GM12872 (cell line): ENCODE results near the gene DUSP14.

Experiments
- CTCF ChIP-seq: IDR thresholded peaks from 3 replicates; pipeline ENCODE4 v1.5.1; 2011; ENCODE audit warnings: low read depth, mild to moderate bottlenecking, low read length, moderate library complexity; ENCODE audit not compliant: insufficient read depth

Gene DUSP14

GRCh38 chr17:37488607-37489196 is 989 bp upstream of the DUSP14 start:
- no peak for TF ChIP-seq CTCF

- peak; percentile 36; the same call in 2 of the 3 replicates for TF ChIP-seq CTCF
Measured at GRCh38 chr17:37490022-37490587, 414 bp downstream of the DUSP14 start.

GRCh38 chr17:37490638-37491614 is 1.2 kb downstream of the DUSP14 start:
- no peak for TF ChIP-seq CTCF

- no peak for TF ChIP-seq CTCF
Measured at GRCh38 chr17:37492167-37492566, 2.5 kb downstream of the DUSP14 start.

- no peak for TF ChIP-seq CTCF
Measured at GRCh38 chr17:37493249-37494027, 3.7 kb downstream of the DUSP14 start.

GRCh38 chr17:37494401-37494831 is 4.7 kb downstream of the DUSP14 start:
- TF ChIP-seq CTCF = no peak
